HG03520 (cell line): ENCODE measurements around the gene KRTAP10-11.

Source experiments
- ATAC-seq: cut with Tn5 transposase; IDR thresholded peaks from one replicate; pipeline ENCODE4 v1.9.1; 2021; ENCODE audit warnings: mild to moderate bottlenecking, moderate library complexity; ENCODE audit not compliant: unreplicated experiment

The KRTAP10-11 gene

DNA sequence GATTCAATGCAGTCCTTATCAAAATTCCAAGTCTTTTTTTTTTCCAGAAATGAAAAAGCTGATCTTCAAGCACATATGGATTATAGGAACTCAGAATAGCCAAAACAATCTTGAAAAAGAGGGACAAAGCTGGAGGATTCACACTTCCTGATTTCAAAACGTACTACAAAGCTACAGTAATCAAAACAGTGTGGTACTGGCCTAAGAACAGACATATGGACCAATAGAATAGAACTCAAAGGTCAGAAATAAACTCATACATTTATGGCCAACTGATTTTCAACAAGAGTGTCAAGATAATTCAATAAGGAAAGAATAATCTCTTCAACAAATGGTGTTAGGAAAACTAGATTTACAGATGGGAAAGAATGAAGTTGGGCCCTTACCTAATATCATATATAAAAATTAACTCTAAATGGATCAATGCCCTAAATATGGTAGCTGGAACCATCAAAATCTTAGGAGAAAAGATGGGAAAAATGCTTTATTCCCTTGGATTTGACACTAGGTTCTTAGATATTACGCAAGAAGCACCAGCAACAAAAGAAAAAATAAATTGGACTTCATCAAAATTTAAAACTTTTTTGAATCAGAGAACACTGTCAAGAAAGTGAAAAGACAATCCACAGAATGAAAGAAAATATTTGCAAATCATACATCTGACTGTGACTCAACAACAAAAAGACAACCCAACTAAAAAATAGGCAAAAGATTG is 46.7 kb downstream of the KRTAP10-11 start:
- no peak for ATAC-seq

DNA sequence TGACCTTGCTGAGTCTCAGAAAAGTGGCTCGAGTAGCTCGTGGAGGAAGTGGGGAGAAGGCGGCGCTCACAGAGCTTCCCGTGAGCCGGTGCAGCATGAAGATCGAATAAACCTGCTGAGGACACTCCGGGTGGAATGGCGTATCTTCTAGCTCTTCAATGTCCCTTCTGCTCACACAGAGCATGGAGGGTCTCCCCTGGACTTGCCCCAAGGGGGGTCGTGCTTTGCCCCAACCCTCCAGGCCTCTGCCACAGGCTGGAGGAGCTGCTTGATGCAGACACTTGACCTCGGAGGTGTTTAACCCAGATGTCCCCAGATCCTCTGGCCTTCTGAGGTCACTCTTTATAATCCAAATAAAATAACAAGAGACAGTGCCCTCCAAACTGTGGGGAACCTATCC is 48.6 kb downstream of the KRTAP10-11 start:
- ATAC-seq, result no peak

DNA sequence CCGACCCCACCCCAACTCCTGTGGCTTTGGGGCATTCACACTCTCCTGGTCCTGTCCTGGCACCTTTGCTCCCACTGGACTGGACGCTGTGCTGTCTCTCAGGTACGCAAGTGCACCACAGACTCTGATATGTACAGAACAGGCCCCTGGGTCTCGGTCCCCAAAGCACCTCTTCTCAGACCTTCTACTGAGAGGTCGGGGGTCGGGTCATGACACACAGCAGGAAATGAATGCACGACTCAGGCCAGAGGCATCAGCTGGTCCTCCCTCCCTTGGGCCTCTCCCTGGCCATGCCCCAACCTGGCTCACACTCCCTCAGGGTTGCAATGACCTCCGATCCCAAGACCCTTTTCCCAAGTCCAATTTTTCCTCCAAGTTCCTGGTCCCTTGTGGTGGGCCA is 49.0 kb downstream of the KRTAP10-11 start:
- no peak for ATAC-seq

DNA sequence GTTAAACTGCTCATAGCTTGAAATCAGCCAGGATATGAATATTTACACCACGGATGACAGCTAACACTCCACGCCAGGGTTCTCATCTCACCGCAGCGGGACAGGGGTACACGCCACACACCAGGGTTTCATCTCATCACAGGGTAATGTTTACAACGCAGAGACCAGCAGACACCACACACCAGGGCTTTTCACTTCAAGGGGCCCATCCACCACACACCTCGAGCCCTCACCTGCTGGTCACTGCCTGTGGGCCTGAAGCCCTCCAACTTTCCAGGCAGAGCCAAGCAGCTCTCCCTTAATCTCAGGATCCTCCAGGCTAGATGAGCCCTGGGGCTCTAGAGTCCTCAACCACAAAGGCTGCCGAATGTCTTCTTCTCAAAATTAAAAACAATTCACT is 49.4 kb downstream of the KRTAP10-11 start:
- ATAC-seq, result no peak

DNA sequence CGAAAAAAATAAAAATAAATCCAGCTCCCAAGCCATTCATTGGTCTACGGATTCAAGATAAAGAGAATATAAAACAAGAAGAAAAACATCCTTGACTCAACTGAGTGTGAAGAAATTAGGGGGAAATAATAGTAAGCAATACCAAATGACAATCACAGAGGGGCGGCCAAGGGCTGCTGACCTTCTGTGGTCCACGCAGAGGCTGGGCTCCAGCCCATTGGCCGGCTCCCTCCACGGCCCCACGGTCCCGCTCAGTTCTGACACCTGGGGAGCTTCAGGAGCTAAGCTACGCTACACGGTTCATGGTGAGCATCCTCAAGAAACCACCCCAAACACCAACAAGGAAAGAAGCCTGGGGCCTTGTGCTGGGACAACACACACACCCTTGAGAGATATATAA is 50.4 kb downstream of the KRTAP10-11 start:
- no peak for ATAC-seq
